Right lung (tissue), 5 donors: ENCODE measurements around the gene SNRNP25. TPM values are rescaled to one million over a fixed set of nuclear protein-coding genes. Genes with fewer than 3 reads are reported as not detected.

Experiments used
- DNase-seq, 2 donors: peaks; one replicate each; pipeline ENCODE4 v3.0.0-alpha.2; 2013
- polyA plus RNA-seq, 5 donors: library from polyadenylated mRNA; unstranded; fragments of 120-200 nt; gene quantifications; one replicate each; pipeline versions ENCODE4 v1.2.1 to v1.2.3, GENCODE V29; 2013; ENCODE audit warnings: inconsistent platforms in 1 of 5, low replicate concordance in 1 of 5; ENCODE audit not compliant: insufficient read length in 5 of 5, insufficient read depth in 1 of 5

SNRNP25 gene
- polyA plus RNA-seq, 5 donors: 35.8 to 57.7 (median 37.3) TPM

DNA sequence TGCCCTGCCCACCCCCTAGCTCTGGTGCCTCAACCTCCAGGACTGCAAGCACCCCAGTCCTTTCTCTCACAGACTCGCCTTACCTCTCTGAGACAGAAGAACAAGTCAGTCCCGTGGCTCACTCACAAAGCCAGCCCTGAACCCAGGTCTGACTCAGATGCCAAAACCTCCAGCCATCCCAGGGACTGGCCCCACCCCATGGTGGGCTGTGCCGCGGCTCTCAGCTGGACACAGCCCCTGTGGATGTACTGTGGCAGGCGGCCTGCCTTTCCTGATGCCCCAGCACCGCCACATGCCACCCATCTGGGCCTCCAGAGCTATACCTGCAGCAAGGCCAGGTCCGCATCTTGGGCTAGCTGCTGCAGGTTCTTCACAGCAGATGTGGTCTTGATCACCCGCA, 44.2 kb downstream of the SNRNP25 start:
- no peak for DNase-seq

GRCh38 chr16:100989-101388, 47.4 kb downstream of the SNRNP25 start:
- no peak for DNase-seq

DNA sequence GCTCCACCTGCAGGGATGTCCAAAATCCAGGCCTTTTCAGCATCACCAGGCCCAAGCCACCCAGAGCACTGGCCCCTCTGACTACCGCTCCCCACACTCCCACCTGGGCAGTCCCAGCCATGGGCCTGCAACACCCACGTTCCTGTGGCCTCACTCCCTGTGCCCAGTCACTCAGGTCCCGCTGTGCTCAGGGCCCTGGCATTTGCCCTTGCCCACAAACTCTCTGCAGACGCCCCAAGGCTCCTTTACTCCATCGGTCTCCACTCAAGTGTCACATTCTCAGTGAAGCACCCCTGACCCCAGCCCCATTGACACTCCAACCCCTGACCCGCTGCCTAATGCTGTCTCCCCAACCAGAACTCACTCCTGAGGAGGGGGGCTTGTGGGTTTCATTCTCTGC, 48.0 kb downstream of the SNRNP25 start:
- DNase-seq: no peak

DNA sequence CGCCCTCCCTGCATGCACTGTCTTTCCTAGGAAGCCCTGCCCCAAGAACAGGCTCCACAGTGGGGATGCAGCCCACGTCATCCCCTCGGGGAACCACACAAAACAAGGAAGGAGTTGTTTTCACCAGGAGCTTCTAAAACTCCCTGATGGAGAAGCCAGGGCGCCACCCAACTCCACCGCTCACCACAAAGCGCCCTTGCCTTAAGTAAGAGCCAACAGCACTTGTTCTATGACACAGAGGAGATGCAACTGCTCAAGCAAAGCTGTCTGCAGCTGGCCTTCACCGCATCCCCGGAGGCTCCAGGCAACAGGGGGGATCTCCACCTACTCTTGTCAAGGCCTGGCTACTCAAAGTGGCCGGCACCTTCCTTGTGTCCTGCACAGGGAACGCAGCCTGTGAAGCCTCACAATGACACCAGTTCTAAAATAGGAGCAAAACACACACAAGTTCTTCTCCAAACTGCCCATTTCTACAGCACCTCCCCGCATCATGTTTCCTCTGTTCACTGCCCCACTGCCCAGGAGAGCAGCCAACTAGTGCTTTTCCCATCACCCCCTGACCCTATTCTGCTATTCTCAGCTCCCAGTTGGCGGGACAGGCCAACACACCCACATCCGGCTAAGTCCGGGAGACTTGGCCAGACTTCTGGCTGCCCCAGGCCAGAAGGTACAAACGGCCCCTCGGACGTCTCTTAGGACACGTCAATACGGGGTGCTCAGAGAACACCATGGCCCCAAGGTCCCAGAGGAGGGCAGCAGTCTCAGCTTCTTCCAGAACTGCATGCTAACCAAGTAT, 48.6 kb downstream of the SNRNP25 start:
- no peak for DNase-seq

DNA sequence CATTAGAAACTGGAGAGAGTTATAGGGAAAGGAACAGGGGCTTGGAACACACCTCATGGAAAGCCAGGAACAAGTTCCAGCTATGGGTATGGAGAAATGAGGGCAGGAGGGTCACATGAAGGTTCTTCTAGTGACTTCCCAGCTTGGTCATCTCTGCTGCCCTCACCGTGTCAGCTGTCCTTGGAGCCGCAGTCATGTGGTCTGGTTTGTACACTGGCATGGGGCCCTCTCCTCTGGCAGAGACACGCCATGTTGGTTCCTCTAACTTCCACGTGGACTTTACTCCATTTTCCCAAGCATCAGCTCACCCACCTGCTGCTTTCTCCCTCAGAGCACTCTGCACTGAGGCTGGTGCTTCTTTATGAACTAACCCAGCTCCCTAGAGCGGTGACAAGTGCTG, 50.7 kb downstream of the SNRNP25 start:
- DNase-seq: no peak

- DNase-seq: no peak
Observed at GRCh38 chr16:104928-105327, 51.3 kb downstream of the SNRNP25 start.

- DNase-seq: no peak
Observed at GRCh38 chr16:105521-105920, 51.9 kb downstream of the SNRNP25 start.

DNA sequence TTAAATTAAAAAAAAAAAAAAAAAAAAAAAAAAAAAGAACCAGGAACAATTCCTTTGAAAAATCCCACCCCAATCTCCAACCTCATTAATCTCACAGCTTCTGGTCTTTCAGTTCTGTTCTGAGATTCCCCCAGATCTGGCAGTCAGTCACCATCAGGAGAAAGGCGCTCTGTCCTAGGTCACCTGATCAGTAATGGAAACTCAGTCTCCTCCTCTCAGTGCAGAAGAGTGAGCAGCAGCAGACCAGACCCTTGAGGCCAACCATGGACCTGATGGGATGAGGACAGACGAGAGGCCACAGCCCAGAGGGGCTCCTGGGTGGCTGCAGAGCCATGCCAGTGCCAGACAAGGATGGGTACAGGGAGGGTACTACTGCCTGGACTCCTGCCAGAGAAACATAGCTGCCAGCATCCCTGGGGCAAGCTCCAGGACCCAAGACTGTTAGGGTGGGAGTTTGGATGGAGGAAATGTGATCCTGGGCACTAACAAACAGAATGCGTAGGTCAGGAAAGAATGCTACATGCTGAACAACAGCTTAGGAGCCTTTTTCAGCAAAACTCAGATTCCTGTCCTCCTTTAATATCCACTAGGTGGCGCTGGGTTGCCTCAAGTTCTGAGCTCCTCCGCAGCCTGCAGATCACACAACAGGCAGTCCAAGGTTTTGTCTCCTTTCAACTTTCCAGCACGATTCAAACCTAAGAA, 53.1 kb downstream of the SNRNP25 start:
- DNase-seq: peak; percentile 50 to 69

Other genes with a start within 250 kb of the SNRNP25 start
- 10 to 100 TPM in 3 of 5 donors, 1 to 10 TPM in 2; 9.0 to 13.7 (median 10.6) TPM for gene POLR3K, start 220 bp upstream of the SNRNP25 start, polyA plus RNA-seq
- gene RHBDF1, start 18.8 kb downstream of the SNRNP25 start, polyA plus RNA-seq: 10 to 100 TPM; 32.1 to 48.2 (median 43.1) TPM
- 10 to 100 TPM; 19.5 to 50.8 (median 26.3) TPM for gene MPG, start 24.4 kb downstream of the SNRNP25 start, polyA plus RNA-seq
- gene NPRL3, start 84.8 kb downstream of the SNRNP25 start, polyA plus RNA-seq: 10 to 100 TPM; 26.8 to 37.3 (median 30.2) TPM
- gene HBZ, start 98.8 kb downstream of the SNRNP25 start, polyA plus RNA-seq: 1 to 10 TPM in 4 of 5 donors, under 1 TPM in 1; 0.69 to 6.9 (median 4.8) TPM
- 10 to 100 TPM in 2 of 5 donors, 1 to 10 TPM in 3; 2.4 to 19.6 (median 7.0) TPM for gene HBM, start 112.2 kb downstream of the SNRNP25 start, polyA plus RNA-seq
- 1,000 to 10,000 TPM; 1,399 to 4,244 (median 2,803) TPM for gene HBA2, start 119.0 kb downstream of the SNRNP25 start, polyA plus RNA-seq
- 1,000 to 10,000 TPM in 4 of 5 donors, 100 to 1,000 TPM in 1; 605 to 2,429 (median 1,859) TPM for gene HBA1, start 122.9 kb downstream of the SNRNP25 start, polyA plus RNA-seq
- 1 to 10 TPM in 3 of 5 donors, under 1 TPM in 2; 0.36 to 1.9 (median 1.1) TPM for gene HBQ1, start 126.6 kb downstream of the SNRNP25 start, polyA plus RNA-seq
- gene LUC7L, start 175.6 kb downstream of the SNRNP25 start, polyA plus RNA-seq: 100 to 1,000 TPM; 121 to 164 (median 135) TPM
- gene FAM234A, start 181.0 kb downstream of the SNRNP25 start, polyA plus RNA-seq: 10 to 100 TPM; 43.7 to 60.7 (median 49.0) TPM
- gene RGS11, start 222.1 kb downstream of the SNRNP25 start, polyA plus RNA-seq: 1 to 10 TPM; 2.0 to 5.4 (median 4.8) TPM
- gene ARHGDIG, start 226.8 kb downstream of the SNRNP25 start, polyA plus RNA-seq: 1 to 10 TPM in 2 of 5 donors, under 1 TPM in 3; 0.33 to 2.4 (median 0.69) TPM
- under 1 TPM; 0.25 to 0.99 (median 0.49) TPM for gene PDIA2, start 229.3 kb downstream of the SNRNP25 start, polyA plus RNA-seq